ENCODE results near the gene MRPS18B. TPM values are rescaled to one million over a fixed set of nuclear protein-coding genes. Genes with fewer than 3 reads are reported as not detected.

Gene MRPS18B
- total and polyA plus RNA-seq, 2 of the 13 experiments (the other 11 are each of a cell fraction or from before 2014, with no cell fraction given): 125 to 131 TPM

GRCh38 chr6:30646450-30647241 lies 29.0 kb downstream of the MRPS18B start, which contains the start of gene C6orf136 (continued):
- TF ChIP-seq ATF6 (CRISPR knock-in tag; conservative IDR thresholded peaks at IDR 0.05) (0 out of 2 replicates have a peak, but pooled peaks have one; percentile 25), HNRNPK (IDR thresholded peaks at IDR 0.05; ENCODE audit: low read depth, low read length, poor library complexity, severe bottlenecking) (peak; percentile 97), ZKSCAN5 (CRISPR knock-in tag; IDR thresholded peaks at IDR 0.05) (no peak), ZNF234 (CRISPR knock-in tag; conservative IDR thresholded peaks at IDR 0.05) (0 out of 2 replicates have a peak, but pooled peaks have one; percentile 19), SAFB2 (CRISPR knock-in tag; IDR thresholded peaks at IDR 0.05; ENCODE audit: borderline replicate concordance, low read depth) (no peak), ZNF576 (CRISPR knock-in tag; IDR thresholded peaks at IDR 0.05) (peak; percentile 71; the same call in 1 of the 2 replicates), SMC3 (IDR thresholded peaks at IDR 0.05; ENCODE audit: low read length) (no peak), SUZ12 (IDR thresholded peaks at IDR 0.05; ENCODE audit: low read depth, low read length) (peak; percentile 10; the same call in 1 of the 2 replicates), SRY (CRISPR knock-in tag; IDR thresholded peaks at IDR 0.05) (no peak), SNAPC5 (CRISPR knock-in tag; IDR thresholded peaks at IDR 0.05; ENCODE audit: borderline replicate concordance) (0 out of 2 replicates have a peak, but pooled peaks have one; percentile 72), KDM5A (IDR thresholded peaks at IDR 0.05; ENCODE audit: borderline replicate concordance, low read length) (peak; percentile 68; the same call in 1 of the 2 replicates), MAZ (IDR thresholded peaks at IDR 0.05; ENCODE audit: borderline replicate concordance, low read depth, low read length) (peak; percentile 82; the same call in 1 of the 2 replicates), MAZ (CRISPR knock-in tag; IDR thresholded peaks at IDR 0.05; ENCODE audit: low read depth) (no peak), SIN3A (IDR thresholded peaks at IDR 0.05; ENCODE audit: borderline replicate concordance, low read depth, low read length) (peak; percentile 78; the same call in 1 of the 2 replicates), DZIP1 (CRISPR knock-in tag; IDR thresholded peaks at IDR 0.05) (no peak), ELF1 (CRISPR knock-in tag; IDR thresholded peaks at IDR 0.05) (no peak), DMTF1 (CRISPR knock-in tag; IDR thresholded peaks at IDR 0.05) (0 out of 2 replicates have a peak, but pooled peaks have one; percentile 15), CREBL2 (CRISPR knock-in tag; IDR thresholded peaks at IDR 0.05; ENCODE audit: borderline replicate concordance) (0 out of 2 replicates have a peak, but pooled peaks have one; percentile 58)

Measured in HepG2 (cell line).